ENCODE data around the gene SPATA20. TPM values are rescaled to one million over a fixed set of nuclear protein-coding genes. Genes with fewer than 3 reads are reported as not detected.

Gene SPATA20
- total RNA-seq, 4 donors from 2014 or later = 116 to 437 (median 228) TPM

DNA sequence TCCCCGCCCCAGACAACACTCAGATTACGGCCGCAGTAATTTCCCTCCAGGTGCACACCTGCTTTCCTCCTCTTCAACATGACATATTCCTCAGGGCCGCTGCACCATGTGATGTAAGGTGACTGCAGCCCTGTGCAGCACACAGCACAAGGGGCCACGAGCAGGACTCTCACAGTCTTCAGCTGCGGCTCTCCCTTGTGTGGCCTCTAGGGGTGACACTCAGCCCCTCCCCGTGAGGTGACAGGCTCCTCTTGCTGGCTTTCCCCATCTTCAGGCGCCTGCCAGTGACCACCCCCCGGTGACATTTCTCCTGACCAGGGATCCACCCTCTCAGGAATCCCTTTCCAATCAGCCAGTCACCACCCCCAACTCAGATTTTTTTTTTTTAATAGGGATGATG, 56.4 kb downstream of the SPATA20 start:
- no peaks in the 10 kb centered on the region for H3K36me3 ChIP-seq
- H3K4me1 ChIP-seq = peaks cover 5 to 11% (median 6%) of the 10 kb centered on the region in 4 donors
- TF ChIP-seq, protein P1, sequence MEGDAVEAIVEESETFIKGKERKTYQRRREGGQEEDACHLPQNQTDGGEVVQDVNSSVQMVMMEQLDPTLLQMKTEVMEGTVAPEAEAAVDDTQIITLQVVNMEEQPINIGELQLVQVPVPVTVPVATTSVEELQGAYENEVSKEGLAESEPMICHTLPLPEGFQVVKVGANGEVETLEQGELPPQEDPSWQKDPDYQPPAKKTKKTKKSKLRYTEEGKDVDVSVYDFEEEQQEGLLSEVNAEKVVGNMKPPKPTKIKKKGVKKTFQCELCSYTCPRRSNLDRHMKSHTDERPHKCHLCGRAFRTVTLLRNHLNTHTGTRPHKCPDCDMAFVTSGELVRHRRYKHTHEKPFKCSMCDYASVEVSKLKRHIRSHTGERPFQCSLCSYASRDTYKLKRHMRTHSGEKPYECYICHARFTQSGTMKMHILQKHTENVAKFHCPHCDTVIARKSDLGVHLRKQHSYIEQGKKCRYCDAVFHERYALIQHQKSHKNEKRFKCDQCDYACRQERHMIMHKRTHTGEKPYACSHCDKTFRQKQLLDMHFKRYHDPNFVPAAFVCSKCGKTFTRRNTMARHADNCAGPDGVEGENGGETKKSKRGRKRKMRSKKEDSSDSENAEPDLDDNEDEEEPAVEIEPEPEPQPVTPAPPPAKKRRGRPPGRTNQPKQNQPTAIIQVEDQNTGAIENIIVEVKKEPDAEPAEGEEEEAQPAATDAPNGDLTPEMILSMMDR (IDR thresholded peaks at IDR 0.05) = peak in 2 of 5 experiments; percentile 10 to 14
- TF ChIP-seq POLR2A (IDR thresholded peaks at IDR 0.05) (no peak), EP300 (IDR thresholded peaks at IDR 0.05; ENCODE audit: low read depth) (no peak)
- WGBS, 2 donors (ENCODE audit: low coverage in 1 of 2) = 44 to 67% methylated on average over 1 to 9 of the region's 9 CpGs
- no peaks in the 10 kb centered on the region for H3K27me3 ChIP-seq
- in situ Hi-C loops (cut with MboI; ENCODE audit: low pct_ligation_motif_present in 1 of 4, low pct_unique_long_range_greater_than_20kb in 1 of 4, low sequenced_read_pairs in 3 of 4) (no loop called here), intact Hi-C loops (cut with DNase I; ENCODE audit: low total_unique reads) (loop anchor here (2.0 kb wide), 1 partner anchor 31 kb away; no protein-coding TSS in a partner anchor)
- H3K4me3 ChIP-seq = no peak overlapping the region
- no peak for DNase-seq
- no peaks in the 10 kb centered on the region for H3K9me3 ChIP-seq
- H3K27ac ChIP-seq = no peak overlapping the region

DNA sequence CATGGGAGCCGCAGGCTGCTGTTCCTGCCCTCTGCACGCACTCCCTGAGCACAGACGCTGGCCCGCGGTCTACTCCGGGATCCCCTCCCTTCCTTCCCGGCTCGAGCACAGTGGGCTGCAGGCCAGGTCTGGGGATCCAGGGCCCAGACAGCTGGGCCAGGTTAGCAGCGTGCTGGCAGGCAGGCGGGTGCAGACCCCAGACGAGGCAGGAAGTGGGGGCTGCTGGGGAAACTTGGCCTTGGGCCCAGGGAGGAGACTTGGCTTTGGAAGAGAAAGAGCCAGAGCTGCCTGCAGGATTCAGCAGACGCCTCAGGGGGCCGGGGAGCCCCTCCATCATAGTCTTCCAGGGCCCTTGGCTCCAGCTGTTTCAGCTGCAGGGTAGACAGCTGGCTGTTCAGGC, 57.5 kb downstream of the SPATA20 start:
- WGBS, 2 donors (ENCODE audit: low coverage in 1 of 2) = 25% methylated on average over 13 of the region's 13 CpGs; no CpG with 5 or more reads in 1 of the 2 donors
- Histone ChIP-seq H3K4me3 (no peak overlapping the region), H3K9me3 (no peaks in the 10 kb centered on the region), H3K4me1 (peaks cover 5 to 11% (median 6%) of the 10 kb centered on the region in 4 donors), H3K27me3 (no peaks in the 10 kb centered on the region), H3K27ac (peak overlapping the region in 1 of 4 donors; percentile 30), H3K36me3 (no peaks in the 10 kb centered on the region)
- in situ Hi-C loops (cut with MboI; ENCODE audit: low pct_ligation_motif_present in 1 of 4, low pct_unique_long_range_greater_than_20kb in 1 of 4, low sequenced_read_pairs in 3 of 4) (no loop called here), intact Hi-C loops (cut with DNase I; ENCODE audit: low total_unique reads) (no loop called here)
- DNase-seq = peak; percentile 19
- no peak for TF ChIP-seq POLR2AphosphoS5 (IDR thresholded peaks at IDR 0.05)
- TF ChIP-seq, protein P1 (IDR thresholded peaks at IDR 0.05) = no peak
- TF ChIP-seq POLR2A (IDR thresholded peaks at IDR 0.05) = no peak
- no peak for TF ChIP-seq EP300 (IDR thresholded peaks at IDR 0.05; ENCODE audit: low read depth)

DNA sequence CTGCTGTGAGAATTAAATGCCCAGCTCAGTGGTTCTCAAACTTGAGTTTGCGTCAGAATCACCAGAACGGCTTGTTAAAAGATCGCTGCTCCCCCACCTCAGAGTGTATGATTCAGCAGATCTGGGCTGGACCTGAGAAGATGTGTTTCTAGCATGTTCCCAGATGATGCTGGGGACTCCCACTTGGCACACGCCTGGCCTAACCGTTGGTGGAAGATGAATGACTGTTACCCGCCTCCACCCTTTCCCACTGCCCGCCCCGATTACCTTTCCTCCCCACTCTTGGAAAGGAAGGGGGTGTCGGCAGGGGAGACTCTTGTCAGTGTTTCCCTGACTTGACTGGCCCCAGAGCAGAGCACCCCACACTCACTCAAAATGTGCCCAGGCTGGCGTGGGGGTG, 58.5 kb downstream of the SPATA20 start:
- H3K9me3 ChIP-seq = no peaks in the 10 kb centered on the region
- intact Hi-C loops (cut with DNase I; ENCODE audit: low total_unique reads) = no loop called here
- no peak overlapping the region for H3K27ac ChIP-seq
- no peaks in the 10 kb centered on the region for H3K36me3 ChIP-seq
- 66% methylated on average over 10 of the region's 10 CpGs; no CpG with 5 or more reads in 1 of the 2 donors for WGBS, 2 donors (ENCODE audit: low coverage in 1 of 2)
- peaks cover 5 to 11% (median 6%) of the 10 kb centered on the region in 4 donors for H3K4me1 ChIP-seq
- TF ChIP-seq POLR2AphosphoS5 (IDR thresholded peaks at IDR 0.05) (no peak), POLR2A (IDR thresholded peaks at IDR 0.05) (no peak), EP300 (IDR thresholded peaks at IDR 0.05; ENCODE audit: low read depth) (no peak)
- TF ChIP-seq, protein P1 (IDR thresholded peaks at IDR 0.05) = no peak
- in situ Hi-C loops (cut with MboI; ENCODE audit: low pct_ligation_motif_present in 1 of 4, low pct_unique_long_range_greater_than_20kb in 1 of 4, low sequenced_read_pairs in 3 of 4) = no loop called here
- DNase-seq = no peak
- H3K4me3 ChIP-seq = no peak overlapping the region
- no peaks in the 10 kb centered on the region for H3K27me3 ChIP-seq

Other genes with a start within 250 kb of the SPATA20 start
- 10 to 100 TPM; 21.3 to 27.3 (median 22.0) TPM for gene XYLT2, start 201.0 kb upstream of the SPATA20 start, total RNA-seq
- 10 to 100 TPM in 3 of 4 donors, 1 to 10 TPM in 1; 4.9 to 97.5 (median 46.9) TPM for gene MRPL27, start 174.0 kb upstream of the SPATA20 start, total RNA-seq
- gene EME1, start 173.9 kb upstream of the SPATA20 start, total RNA-seq = 1 to 10 TPM in 2 of 4 donors, not detected in 2; 1.4 to 1.6 TPM
- 10 to 100 TPM; 45.0 to 96.9 (median 64.4) TPM for gene LRRC59, start 149.7 kb upstream of the SPATA20 start, total RNA-seq
- gene ACSF2, start 121.0 kb upstream of the SPATA20 start, total RNA-seq = 100 to 1,000 TPM; 165 to 460 (median 190) TPM
- 10 to 100 TPM in 3 of 4 donors, 1 to 10 TPM in 1; 9.6 to 59.8 (median 19.7) TPM for gene CHAD, start 78.3 kb upstream of the SPATA20 start, total RNA-seq
- gene RSAD1, start 68.3 kb upstream of the SPATA20 start, total RNA-seq = 10 to 100 TPM; 19.1 to 35.6 (median 28.2) TPM
- 1 to 10 TPM in 2 of 4 donors, under 1 TPM in 1, not detected in 1; 0.64 to 3.7 (median 2.7) TPM for gene MYCBPAP, start 38.7 kb upstream of the SPATA20 start, total RNA-seq
- gene EPN3, start 14.4 kb upstream of the SPATA20 start, total RNA-seq = 10 to 100 TPM; 19.2 to 95.7 (median 57.4) TPM
- under 1 TPM in 1 of 4 donors, not detected in 3; 0.14 TPM for gene CACNA1G, start 13.5 kb downstream of the SPATA20 start, total RNA-seq
- 100 to 1,000 TPM; 297 to 655 (median 533) TPM for gene ABCC3, start 87.7 kb downstream of the SPATA20 start, total RNA-seq
- 10 to 100 TPM; 18.7 to 30.8 (median 24.2) TPM for gene ANKRD40, start 160.7 kb downstream of the SPATA20 start, total RNA-seq
- 100 to 1,000 TPM in 3 of 4 donors, 10 to 100 TPM in 1; 62.8 to 984 (median 159) TPM for gene LUC7L3, start 172.4 kb downstream of the SPATA20 start, total RNA-seq
- 10 to 100 TPM; 40.8 to 86.0 (median 74.9) TPM for gene ANKRD40CL, start 220.3 kb downstream of the SPATA20 start, total RNA-seq